Esophagus muscularis mucosa (tissue), 4 donors: ENCODE measurements around the gene HS6ST2. TPM values are rescaled to one million over a fixed set of nuclear protein-coding genes. Genes with fewer than 3 reads are reported as not detected.

Experiments used
- DNase-seq: peaks from one replicate; pipeline ENCODE4 v3.0.0-alpha.2; 2017; ENCODE audit errors: extremely low spot score
- H3K27ac ChIP-seq, 4 donors: fragments of 200-600 bp; sonication (generic); replicated peaks in 1 of 4; 1 replicate in 3 of 4; 2 replicates in 1 of 4; pipeline ENCODE4 v1.5.1; 2016 to 2019; ENCODE audit warnings: mild to moderate bottlenecking in 1 of 4
- H3K27me3 ChIP-seq, 4 donors: fragments of 200-600 bp; sonication (generic); one replicate each; pipeline versions ENCODE4 v1.5.1 to v1.6.0; 2016 to 2019
- H3K36me3 ChIP-seq, 4 donors: fragments of 200-600 bp; sonication (generic); one replicate each; pipeline ENCODE4 v1.5.1; 2016 to 2019
- H3K4me1 ChIP-seq, 4 donors: fragments of 200-600 bp; sonication (generic); one replicate each; pipeline ENCODE4 v1.5.1; 2016 to 2019
- H3K4me3 ChIP-seq, 4 donors: fragments of 200-600 bp; sonication (generic); 1 replicate in 2 of 4; 2 replicates in 2 of 4; pipeline ENCODE4 v1.5.1; 2016 to 2019; ENCODE audit warnings: mild to moderate bottlenecking in 4 of 4, moderate library complexity in 1 of 4
- H3K9me3 ChIP-seq, 4 donors: fragments of 200-600 bp; sonication (generic); 1 replicate in 3 of 4; 2 replicates in 1 of 4; pipeline ENCODE4 v1.5.1; 2016 to 2019
- EP300 ChIP-seq: sonication (generic); formaldehyde crosslinking; IDR thresholded peaks from one replicate; pipeline ENCODE4 v1.6.1; 2017; ENCODE audit warnings: antibody characterized with exemption
- POLR2A ChIP-seq: fragments of 450-650 bp; IDR thresholded peaks from one replicate; pipeline ENCODE4 v1.6.1; 2017; ENCODE audit warnings: antibody characterized with exemption, moderate library complexity, mild to moderate bottlenecking, low read depth
- POLR2AphosphoS5 ChIP-seq, 2 donors: sonication (generic); formaldehyde crosslinking; IDR thresholded peaks; one replicate each; pipeline ENCODE4 v1.6.1; 2017; ENCODE audit warnings: antibody characterized with exemption in 2 of 2
- WGBS: methylation state at CpG from one replicate; pipeline ENCODE4 v1.1.5; 2018; 5-methylcytosine and 5-hydroxymethylcytosine counted together
- intact Hi-C: fragments of 100-400 bp; cut with DNase I; formaldehyde crosslinking; loops from one replicate; pipeline ENCODE4 v1.15.1; 2023
- total RNA-seq, 4 donors: library from RNA; depleted of rRNA; stranded (reverse); fragments of >200 nt; gene quantifications; one replicate each; pipeline versions ENCODE4 v1.1.0 to v1.2.1, GENCODE V29; 2016
- TF ChIP-seq, protein P1 (sequence below), 3 experiments: fragments of 200-600 bp in 2 of 3; fragments of 450-650 bp in 1 of 3; sonication (generic) in 2 of 3; IDR thresholded peaks; one replicate each; pipeline ENCODE4 v1.5.1; 2017 to 2019; ENCODE audit warnings: antibody characterized with exemption in 3 of 3, mild to moderate bottlenecking in 2 of 3, moderate library complexity in 1 of 3

Gene HS6ST2
- total RNA-seq, 4 donors from 2014 or later: 0.29 to 0.99 TPM; not detected in 2

DNA sequence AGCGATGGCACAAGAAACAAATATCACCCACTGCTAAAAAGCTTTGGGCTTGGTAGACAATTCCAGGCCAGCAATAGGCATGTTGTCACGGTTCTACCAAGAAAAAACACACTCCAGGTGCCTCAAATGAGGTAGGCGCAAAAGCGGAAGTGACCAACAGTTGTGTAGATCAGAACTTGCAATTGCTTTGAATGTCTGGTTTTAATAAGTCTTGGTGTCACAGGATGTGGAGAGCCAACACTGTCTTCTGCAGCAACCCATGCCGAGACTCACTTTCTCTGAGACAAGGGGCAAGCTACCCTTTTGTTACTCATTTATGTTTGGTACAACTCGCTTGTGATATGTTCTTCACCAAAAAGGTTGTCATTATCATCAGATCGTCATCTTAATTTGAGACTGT lies 188.8 kb downstream of the HS6ST2 start:
- H3K4me3 ChIP-seq: no peak overlapping the region
- DNase-seq: no peak
- TF ChIP-seq EP300: no peak
- TF ChIP-seq POLR2AphosphoS5 (IDR thresholded peaks at IDR 0.05): no peak
- no peak for TF ChIP-seq POLR2A
- TF ChIP-seq, protein P1, sequence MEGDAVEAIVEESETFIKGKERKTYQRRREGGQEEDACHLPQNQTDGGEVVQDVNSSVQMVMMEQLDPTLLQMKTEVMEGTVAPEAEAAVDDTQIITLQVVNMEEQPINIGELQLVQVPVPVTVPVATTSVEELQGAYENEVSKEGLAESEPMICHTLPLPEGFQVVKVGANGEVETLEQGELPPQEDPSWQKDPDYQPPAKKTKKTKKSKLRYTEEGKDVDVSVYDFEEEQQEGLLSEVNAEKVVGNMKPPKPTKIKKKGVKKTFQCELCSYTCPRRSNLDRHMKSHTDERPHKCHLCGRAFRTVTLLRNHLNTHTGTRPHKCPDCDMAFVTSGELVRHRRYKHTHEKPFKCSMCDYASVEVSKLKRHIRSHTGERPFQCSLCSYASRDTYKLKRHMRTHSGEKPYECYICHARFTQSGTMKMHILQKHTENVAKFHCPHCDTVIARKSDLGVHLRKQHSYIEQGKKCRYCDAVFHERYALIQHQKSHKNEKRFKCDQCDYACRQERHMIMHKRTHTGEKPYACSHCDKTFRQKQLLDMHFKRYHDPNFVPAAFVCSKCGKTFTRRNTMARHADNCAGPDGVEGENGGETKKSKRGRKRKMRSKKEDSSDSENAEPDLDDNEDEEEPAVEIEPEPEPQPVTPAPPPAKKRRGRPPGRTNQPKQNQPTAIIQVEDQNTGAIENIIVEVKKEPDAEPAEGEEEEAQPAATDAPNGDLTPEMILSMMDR (IDR thresholded peaks at IDR 0.05): no peak
- intact Hi-C loops: loop anchor here (10.0 kb wide), 1 partner anchor 55 kb away; no protein-coding TSS in a partner anchor
- H3K27me3 ChIP-seq: no peaks in the 10 kb centered on the region
- H3K27ac ChIP-seq: no peak overlapping the region
- H3K4me1 ChIP-seq: no peaks in the 10 kb centered on the region
- WGBS: 73% methylated on average over 7 of the region's 7 CpGs
- H3K9me3 ChIP-seq: no peaks in the 10 kb centered on the region
- H3K36me3 ChIP-seq: no peaks in the 10 kb centered on the region

DNA sequence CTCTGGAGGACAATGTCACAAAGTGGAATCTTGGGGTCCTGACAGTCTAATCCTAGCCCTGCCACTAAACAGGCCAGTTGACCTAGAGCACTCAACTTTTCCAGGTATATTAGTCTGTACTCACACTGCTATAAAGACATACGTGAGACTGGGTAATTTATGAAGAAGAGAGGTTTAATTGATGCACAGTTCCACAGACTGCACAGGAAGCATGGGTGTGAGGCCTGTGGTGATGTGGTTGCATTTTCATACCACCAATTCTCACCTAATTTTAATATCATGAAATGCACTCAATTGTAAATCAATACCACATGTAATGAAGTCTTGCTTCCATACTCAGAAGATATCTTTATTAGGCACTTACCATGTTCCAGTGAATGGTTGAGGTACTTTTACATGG lies 192.0 kb downstream of the HS6ST2 start:
- WGBS: 92% methylated on average over 1 of the region's 1 CpG
- intact Hi-C loops: loop anchor here (10.0 kb wide), 1 partner anchor 58 kb away; no protein-coding TSS in a partner anchor
- Histone ChIP-seq H3K27me3 (no peaks in the 10 kb centered on the region), H3K4me3 (no peak overlapping the region), H3K4me1 (no peaks in the 10 kb centered on the region), H3K36me3 (no peaks in the 10 kb centered on the region), H3K27ac (no peak overlapping the region), H3K9me3 (no peaks in the 10 kb centered on the region)
- DNase-seq: no peak
- TF ChIP-seq, protein P1 (IDR thresholded peaks at IDR 0.05): no peak
- TF ChIP-seq POLR2AphosphoS5 (IDR thresholded peaks at IDR 0.05) (no peak), POLR2A (no peak), EP300 (no peak)

DNA sequence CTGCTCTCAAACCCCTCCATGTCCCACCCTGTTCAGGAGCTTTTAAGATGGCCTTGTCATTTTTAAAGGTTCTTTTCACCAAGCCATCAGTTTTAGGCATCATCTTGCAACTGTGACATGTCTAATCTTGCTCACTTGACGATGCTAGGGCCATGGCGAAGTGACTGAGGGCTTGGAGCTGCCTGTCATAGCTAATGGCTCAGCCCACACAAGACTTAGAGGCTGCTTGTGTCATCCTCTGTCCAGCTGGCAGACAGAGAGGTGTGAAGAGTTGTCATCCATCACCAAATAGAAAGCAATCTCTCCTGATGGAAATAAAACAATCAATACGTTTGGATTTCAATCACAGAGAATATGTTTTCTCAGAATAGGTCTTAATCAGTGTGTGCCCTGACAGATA lies 194.9 kb downstream of the HS6ST2 start:
- Histone ChIP-seq H3K27ac (no peak overlapping the region), H3K4me3 (no peak overlapping the region), H3K27me3 (no peaks in the 10 kb centered on the region), H3K4me1 (no peaks in the 10 kb centered on the region), H3K36me3 (no peaks in the 10 kb centered on the region), H3K9me3 (no peaks in the 10 kb centered on the region)
- intact Hi-C loops: loop anchor here (10.0 kb wide), 1 partner anchor 61 kb away; no protein-coding TSS in a partner anchor
- TF ChIP-seq EP300: no peak
- TF ChIP-seq POLR2A: no peak
- TF ChIP-seq POLR2AphosphoS5 (IDR thresholded peaks at IDR 0.05): no peak
- TF ChIP-seq, protein P1 (IDR thresholded peaks at IDR 0.05): no peak
- WGBS: 75% methylated on average over 3 of the region's 3 CpGs
- DNase-seq: no peak

DNA sequence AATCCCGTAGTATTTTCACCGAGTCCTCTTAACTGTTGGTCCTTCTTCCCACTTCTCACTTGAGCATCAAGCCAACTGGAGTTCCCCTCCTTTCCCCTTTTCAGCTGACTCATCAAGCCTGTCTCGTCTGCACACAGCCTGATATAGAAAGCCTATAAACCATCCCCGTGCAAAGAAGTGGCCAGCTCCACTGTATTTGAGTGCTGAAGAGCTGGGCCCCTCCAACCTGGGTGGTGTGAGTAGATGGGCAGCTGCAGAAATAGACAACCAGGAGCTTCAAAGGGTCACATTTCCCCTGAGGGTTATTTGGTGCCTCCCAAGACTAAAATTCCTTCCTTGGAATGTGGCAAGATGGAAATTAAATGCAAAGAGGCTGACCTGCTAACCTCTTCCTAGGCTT lies 199.7 kb downstream of the HS6ST2 start:
- Histone ChIP-seq H3K27me3 (no peaks in the 10 kb centered on the region), H3K27ac (no peak overlapping the region), H3K9me3 (no peaks in the 10 kb centered on the region), H3K4me3 (no peak overlapping the region), H3K4me1 (no peaks in the 10 kb centered on the region), H3K36me3 (no peaks in the 10 kb centered on the region)
- 61% methylated on average over 4 of the region's 4 CpGs for WGBS
- intact Hi-C loops: no loop called here
- no peak for TF ChIP-seq POLR2A
- TF ChIP-seq, protein P1 (IDR thresholded peaks at IDR 0.05): no peak
- no peak for TF ChIP-seq EP300
- TF ChIP-seq POLR2AphosphoS5 (IDR thresholded peaks at IDR 0.05): no peak
- DNase-seq: no peak

DNA sequence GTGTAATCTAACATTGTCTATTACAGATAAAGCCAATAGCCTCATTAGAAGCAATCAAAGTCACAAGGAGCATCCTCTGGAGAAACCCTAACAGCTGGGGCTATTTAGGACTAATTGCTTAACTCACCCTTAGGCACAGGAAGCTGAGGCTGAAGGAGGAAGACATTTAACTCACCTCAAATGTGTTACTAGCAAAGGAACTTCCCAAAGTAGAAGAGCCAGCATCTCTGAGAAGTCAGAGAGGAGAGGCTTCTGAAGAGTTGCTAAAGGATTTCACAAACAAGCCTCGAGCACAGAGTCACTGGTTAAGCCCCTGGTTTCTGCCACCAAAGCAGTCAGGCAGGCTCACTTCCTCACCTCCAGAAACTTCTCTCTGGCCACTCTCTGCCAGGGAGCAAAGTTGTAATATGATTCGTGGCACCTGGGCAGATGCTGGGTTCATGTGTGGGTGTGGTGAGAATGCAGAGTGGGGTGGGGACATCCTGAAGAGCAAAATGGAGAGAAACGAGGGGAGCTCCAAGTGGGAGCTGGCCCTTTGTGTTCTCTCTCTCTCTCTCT lies 201.3 kb downstream of the HS6ST2 start:
- intact Hi-C loops: no loop called here
- Histone ChIP-seq H3K9me3 (no peaks in the 10 kb centered on the region), H3K36me3 (no peaks in the 10 kb centered on the region), H3K27ac (no peak overlapping the region), H3K4me1 (no peaks in the 10 kb centered on the region), H3K4me3 (no peak overlapping the region), H3K27me3 (no peaks in the 10 kb centered on the region)
- DNase-seq: no peak
- 63% methylated on average over 3 of the region's 3 CpGs for WGBS
- TF ChIP-seq EP300: no peak
- TF ChIP-seq POLR2AphosphoS5 (IDR thresholded peaks at IDR 0.05): no peak
- no peak for TF ChIP-seq POLR2A
- TF ChIP-seq, protein P1 (IDR thresholded peaks at IDR 0.05): no peak
